HL-60 (cell line): ENCODE data around the gene BCHE.

ENCODE experiments used
- CTCF ChIP-seq: IDR thresholded peaks from one replicate; pipeline ENCODE4 v1.5.1; 2011; ENCODE audit warnings: low read length, control low read depth, inconsistent platforms; ENCODE audit not compliant: insufficient read depth
- POLR2AphosphoS5 ChIP-seq: IDR thresholded peaks from 2 replicates; pipeline ENCODE4 v1.6.1; 2012; ENCODE audit warnings: low read depth

GRCh38 chr3:165846056-165846455 is 8.8 kb upstream of the BCHE start:
- no peak for TF ChIP-seq CTCF
- TF ChIP-seq POLR2AphosphoS5, result no peak
